Type B pancreatic cell (in vitro differentiated cells): ENCODE results near the gene KCNIP3. TPM values are rescaled to one million over a fixed set of nuclear protein-coding genes. Genes with fewer than 3 reads are reported as not detected.

ENCODE experiments used
- DNase-seq: peaks from one replicate; pipeline ENCODE4 v3.0.0; 2021; ENCODE audit warnings: mixed read lengths; ENCODE audit not compliant: unreplicated experiment; ENCODE audit errors: extremely low spot score
- H3K27ac Mint-ChIP-seq: 2 replicates; pipeline ENCODE4 v1.8.0; 2021; ENCODE audit warnings: mild to moderate bottlenecking, mixed read lengths
- H3K27me3 Mint-ChIP-seq: 2 replicates; pipeline ENCODE4 v1.8.0; 2021; ENCODE audit warnings: mixed read lengths
- H3K36me3 Mint-ChIP-seq: 2 replicates; pipeline ENCODE4 v1.8.0; 2021; ENCODE audit warnings: mixed read lengths
- H3K4me1 Mint-ChIP-seq: one replicate; pipeline ENCODE4 v1.8.0; 2021; ENCODE audit warnings: mixed read lengths; ENCODE audit not compliant: unreplicated experiment
- H3K4me3 Mint-ChIP-seq: 2 replicates; pipeline ENCODE4 v1.8.0; 2021; ENCODE audit warnings: mild to moderate bottlenecking, mixed read lengths
- H3K9me3 Mint-ChIP-seq: 2 replicates; pipeline ENCODE4 v1.8.0; 2021; ENCODE audit warnings: mixed read lengths
- CTCF ChIP-seq: fragments of 200-600 bp; sonication (generic); conservative IDR thresholded peaks from 2 replicates; pipeline ENCODE4 v1.5.0; 2021; ENCODE audit warnings: antibody characterized with exemption, mild to moderate bottlenecking
- total RNA-seq: library from RNA; stranded (reverse); gene quantifications from 2 replicates; pipeline ENCODE4 v1.2.1, GENCODE V29; 2021; ENCODE audit warnings: low replicate concordance

KCNIP3 gene
- total RNA-seq, 1 donor from 2014 or later = 5.3 TPM

- no peak for DNase-seq
- no peaks in the 10 kb centered on the region for H3K9me3 Mint-ChIP-seq
- H3K27ac Mint-ChIP-seq = no peak overlapping the region
- no peaks in the 10 kb centered on the region for H3K27me3 Mint-ChIP-seq
- H3K4me3 Mint-ChIP-seq = no peak overlapping the region
- H3K36me3 Mint-ChIP-seq = no peaks in the 10 kb centered on the region
- H3K4me1 Mint-ChIP-seq = no peaks in the 10 kb centered on the region
- TF ChIP-seq CTCF = no peak
Observed at GRCh38 chr2:95276888-95277245, 20.3 kb upstream of the KCNIP3 start.

GRCh38 chr2:95277246-95277906 is 19.8 kb upstream of the KCNIP3 start:
- no peaks in the 10 kb centered on the region for H3K36me3 Mint-ChIP-seq
- no peak overlapping the region for H3K27ac Mint-ChIP-seq
- no peak overlapping the region for H3K4me3 Mint-ChIP-seq

GRCh38 chr2:95278051-95278471 is 19.1 kb upstream of the KCNIP3 start:
- Mint-ChIP-seq H3K9me3 (no peaks in the 10 kb centered on the region), H3K27me3 (no peaks in the 10 kb centered on the region), H3K4me1 (no peaks in the 10 kb centered on the region), H3K4me3 (no peak overlapping the region), H3K36me3 (no peaks in the 10 kb centered on the region), H3K27ac (no peak overlapping the region)
- DNase-seq = no peak
- TF ChIP-seq CTCF = no peak

More at GRCh38 chr2:95277246-95277906, 19.8 kb upstream of the KCNIP3 start:
- no peaks in the 10 kb centered on the region for H3K27me3 Mint-ChIP-seq
- no peak for TF ChIP-seq CTCF
- H3K9me3 Mint-ChIP-seq = no peaks in the 10 kb centered on the region
- no peak for DNase-seq
- H3K4me1 Mint-ChIP-seq = no peaks in the 10 kb centered on the region

GRCh38 chr2:95278637-95279225 is 18.4 kb upstream of the KCNIP3 start:
- no peaks in the 10 kb centered on the region for H3K9me3 Mint-ChIP-seq
- no peaks in the 10 kb centered on the region for H3K27me3 Mint-ChIP-seq
- H3K4me3 Mint-ChIP-seq = no peak overlapping the region
- no peak for DNase-seq
- no peaks in the 10 kb centered on the region for H3K36me3 Mint-ChIP-seq
- H3K4me1 Mint-ChIP-seq = no peaks in the 10 kb centered on the region
- H3K27ac Mint-ChIP-seq = no peak overlapping the region
- no peak for TF ChIP-seq CTCF

GRCh38 chr2:95279435-95280035 is 17.6 kb upstream of the KCNIP3 start:
- no peak for TF ChIP-seq CTCF
- Mint-ChIP-seq H3K4me1 (no peaks in the 10 kb centered on the region), H3K36me3 (no peaks in the 10 kb centered on the region), H3K9me3 (no peaks in the 10 kb centered on the region), H3K27me3 (no peaks in the 10 kb centered on the region), H3K4me3 (no peak overlapping the region), H3K27ac (no peak overlapping the region)
- DNase-seq = no peak
